Esophagus muscularis mucosa (tissue), 4 donors: ENCODE measurements around the gene LENG8. TPM values are rescaled to one million over a fixed set of nuclear protein-coding genes. Genes with fewer than 3 reads are reported as not detected.

Source experiments
- DNase-seq: peaks from one replicate; pipeline ENCODE4 v3.0.0-alpha.2; 2017; ENCODE audit errors: extremely low spot score
- H3K27ac ChIP-seq, 4 donors: fragments of 200-600 bp; sonication (generic); replicated peaks in 1 of 4; 1 replicate in 3 of 4; 2 replicates in 1 of 4; pipeline ENCODE4 v1.5.1; 2016 to 2019; ENCODE audit warnings: mild to moderate bottlenecking in 1 of 4
- H3K27me3 ChIP-seq, 4 donors: fragments of 200-600 bp; sonication (generic); one replicate each; pipeline versions ENCODE4 v1.5.1 to v1.6.0; 2016 to 2019
- H3K36me3 ChIP-seq, 4 donors: fragments of 200-600 bp; sonication (generic); one replicate each; pipeline ENCODE4 v1.5.1; 2016 to 2019
- H3K4me1 ChIP-seq, 4 donors: fragments of 200-600 bp; sonication (generic); one replicate each; pipeline ENCODE4 v1.5.1; 2016 to 2019
- H3K4me3 ChIP-seq, 4 donors: fragments of 200-600 bp; sonication (generic); 1 replicate in 2 of 4; 2 replicates in 2 of 4; pipeline ENCODE4 v1.5.1; 2016 to 2019; ENCODE audit warnings: mild to moderate bottlenecking in 4 of 4, moderate library complexity in 1 of 4
- H3K9me3 ChIP-seq, 4 donors: fragments of 200-600 bp; sonication (generic); 1 replicate in 3 of 4; 2 replicates in 1 of 4; pipeline ENCODE4 v1.5.1; 2016 to 2019
- CTCF ChIP-seq, 3 experiments: fragments of 200-600 bp in 2 of 3; fragments of 450-650 bp in 1 of 3; sonication (generic) in 2 of 3; IDR thresholded peaks; one replicate each; pipeline ENCODE4 v1.5.1; 2017 to 2019; ENCODE audit warnings: antibody characterized with exemption in 3 of 3, mild to moderate bottlenecking in 2 of 3, moderate library complexity in 1 of 3
- EP300 ChIP-seq: sonication (generic); formaldehyde crosslinking; IDR thresholded peaks from one replicate; pipeline ENCODE4 v1.6.1; 2017; ENCODE audit warnings: antibody characterized with exemption
- POLR2A ChIP-seq: fragments of 450-650 bp; IDR thresholded peaks from one replicate; pipeline ENCODE4 v1.6.1; 2017; ENCODE audit warnings: antibody characterized with exemption, moderate library complexity, mild to moderate bottlenecking, low read depth
- POLR2AphosphoS5 ChIP-seq, 2 donors: sonication (generic); formaldehyde crosslinking; IDR thresholded peaks; one replicate each; pipeline ENCODE4 v1.6.1; 2017; ENCODE audit warnings: antibody characterized with exemption in 2 of 2
- WGBS: methylation state at CpG from one replicate; pipeline ENCODE4 v1.1.5; 2018; 5-methylcytosine and 5-hydroxymethylcytosine counted together
- intact Hi-C: fragments of 100-400 bp; cut with DNase I; formaldehyde crosslinking; loops from one replicate; pipeline ENCODE4 v1.15.1; 2023
- total RNA-seq, 4 donors: library from RNA; depleted of rRNA; stranded (reverse); fragments of >200 nt; gene quantifications; one replicate each; pipeline versions ENCODE4 v1.1.0 to v1.2.1, GENCODE V29; 2016

The LENG8 gene
- total RNA-seq, 4 donors from 2014 or later = 42.9 to 115 (median 72.2) TPM

GRCh38 chr19:54432144-54432738 lies 16.8 kb upstream of the LENG8 start:
- Histone ChIP-seq H3K4me3 (no peak overlapping the region), H3K9me3 (no peaks in the 10 kb centered on the region), H3K36me3 (no peaks in the 10 kb centered on the region), H3K27me3 (peaks cover 0 to 56% (median 32%) of the 10 kb centered on the region in 4 donors), H3K4me1 (peaks cover 38 to 49% (median 45%) of the 10 kb centered on the region in 4 donors), H3K27ac (no peak overlapping the region)
- no peak for DNase-seq
- intact Hi-C loops = no loop called here
- no peak for TF ChIP-seq EP300
- TF ChIP-seq CTCF (IDR thresholded peaks at IDR 0.05) = no peak
- no peak for TF ChIP-seq POLR2A
- no peak for TF ChIP-seq POLR2AphosphoS5 (IDR thresholded peaks at IDR 0.05)
- WGBS = 72% methylated on average over 10 of the region's 10 CpGs

GRCh38 chr19:54433697-54434096 lies 15.3 kb upstream of the LENG8 start:
- 78% methylated on average over 1 of the region's 5 CpGs for WGBS
- Histone ChIP-seq H3K9me3 (no peaks in the 10 kb centered on the region), H3K27ac (no peak overlapping the region), H3K36me3 (no peaks in the 10 kb centered on the region), H3K27me3 (peaks cover 0 to 43% (median 26%) of the 10 kb centered on the region in 4 donors), H3K4me3 (no peak overlapping the region), H3K4me1 (peaks cover 38 to 53% (median 46%) of the 10 kb centered on the region in 4 donors)
- DNase-seq = no peak
- intact Hi-C loops = no loop called here
- TF ChIP-seq EP300 = no peak
- no peak for TF ChIP-seq CTCF (IDR thresholded peaks at IDR 0.05)
- no peak for TF ChIP-seq POLR2AphosphoS5 (IDR thresholded peaks at IDR 0.05)
- TF ChIP-seq POLR2A = no peak

GRCh38 chr19:54434112-54434872 lies 14.7 kb upstream of the LENG8 start:
- Histone ChIP-seq H3K9me3 (no peaks in the 10 kb centered on the region), H3K4me3 (no peak overlapping the region), H3K27ac (no peak overlapping the region), H3K4me1 (peaks cover 38 to 59% (median 51%) of the 10 kb centered on the region in 4 donors), H3K36me3 (no peaks in the 10 kb centered on the region), H3K27me3 (peaks cover 0 to 37% (median 20%) of the 10 kb centered on the region in 4 donors)
- intact Hi-C loops = no loop called here
- WGBS = 61% methylated on average over 17 of the region's 23 CpGs
- no peak for DNase-seq
- no peak for TF ChIP-seq POLR2A
- TF ChIP-seq CTCF (IDR thresholded peaks at IDR 0.05) = no peak
- TF ChIP-seq EP300 = no peak
- TF ChIP-seq POLR2AphosphoS5 (IDR thresholded peaks at IDR 0.05) = no peak

- H3K4me1 ChIP-seq = peaks cover 38 to 60% (median 51%) of the 10 kb centered on the region in 4 donors
- H3K36me3 ChIP-seq = no peaks in the 10 kb centered on the region
- H3K4me3 ChIP-seq = no peak overlapping the region
- peaks cover 0 to 32% (median 15%) of the 10 kb centered on the region in 4 donors for H3K27me3 ChIP-seq
- DNase-seq = no peak
- intact Hi-C loops = loop anchor here (5.0 kb wide), 1 partner anchor 42 kb away; no protein-coding TSS in a partner anchor
- H3K27ac ChIP-seq = no peak overlapping the region
- no peak for TF ChIP-seq POLR2AphosphoS5 (IDR thresholded peaks at IDR 0.05)
- TF ChIP-seq POLR2A = no peak
- no peak for TF ChIP-seq EP300
- TF ChIP-seq CTCF (IDR thresholded peaks at IDR 0.05) = no peak
- 49% methylated on average over 6 of the region's 11 CpGs for WGBS
- no peaks in the 10 kb centered on the region for H3K9me3 ChIP-seq
Observed at GRCh38 chr19:54434873-54435214, 14.2 kb upstream of the LENG8 start.
